HEK293 (cell line): Measurements from ENCODE around the gene BHLHE23.

Source experiments
- CTCF ChIA-PET: fragments of 350-600 bp; formaldehyde crosslinking; extraction: SDS; loops from one replicate; lab custom pipeline; 2021; ENCODE audit warnings: antibody characterized with exemption; lab: Yijun Ruan, JAX
- POLR2A ChIA-PET: fragments of 300-600 bp; formaldehyde crosslinking; extraction: SDS; loops from one replicate; lab custom pipeline; 2020; ENCODE audit warnings: antibody characterized with exemption, inconsistent platforms; lab: Yijun Ruan, JAX
- H3K27ac ChIP-seq: fragments of 200-500 bp; sonication (Bioruptor generic); 2 replicates; pipeline ENCODE4 v1.5.1; 2014; ENCODE audit warnings: low read depth, low read length, control low read depth, inconsistent platforms; ENCODE audit errors: extremely low read depth
- H3K36me3 ChIP-seq, 2 experiments: fragments of 200-500 bp in 1 of 2; sonication (Bioruptor generic) in 1 of 2; 1 replicate in 1 of 2; 2 replicates in 1 of 2; pipeline ENCODE4 v1.5.1; 2014 to 2017; ENCODE audit warnings: inconsistent platforms in 2 of 2, low read length in 2 of 2; ENCODE audit not compliant: control insufficient read depth in 2 of 2, insufficient read depth in 1 of 2
- H3K4me1 ChIP-seq: fragments of 200-500 bp; sonication (Bioruptor generic); 2 replicates; pipeline ENCODE4 v1.5.1; 2014; ENCODE audit warnings: mild to moderate bottlenecking, low read length, inconsistent platforms; ENCODE audit not compliant: control insufficient read depth, insufficient read depth
- H3K4me3 ChIP-seq: 2 replicates; pipeline ENCODE4 v1.5.1; 2011; ENCODE audit warnings: low read depth, mild to moderate bottlenecking, control low read depth, low read length, moderate library complexity
- H3K9me3 ChIP-seq: fragments of 200-500 bp; sonication (Bioruptor generic); 2 replicates; pipeline ENCODE4 v1.5.1; 2014; ENCODE audit warnings: low read depth, low read length, inconsistent platforms; ENCODE audit not compliant: control insufficient read depth, insufficient read depth
- ATF2 ChIP-seq: fragments of 450-650 bp; formaldehyde crosslinking; IDR thresholded peaks from 2 replicates; pipeline ENCODE4 v1.5.1; 2016; ENCODE audit warnings: missing biosample characterization, missing genetic modification characterization, low read depth
- EGR2 ChIP-seq: fragments of 450-650 bp; formaldehyde crosslinking; IDR thresholded peaks from 2 replicates; pipeline ENCODE4 v1.5.1; 2016; ENCODE audit warnings: low read depth, missing biosample characterization, missing genetic modification characterization
- KLF1 ChIP-seq: fragments of 450-650 bp; formaldehyde crosslinking; IDR thresholded peaks from 2 replicates; pipeline ENCODE4 v1.5.1; 2016; ENCODE audit warnings: missing biosample characterization, missing genetic modification characterization
- KLF8 ChIP-seq: fragments of 450-650 bp; formaldehyde crosslinking; IDR thresholded peaks from 2 replicates; pipeline ENCODE4 v1.5.1; 2016; ENCODE audit warnings: missing biosample characterization, missing genetic modification characterization
- SP2 ChIP-seq: fragments of 450-650 bp; formaldehyde crosslinking; IDR thresholded peaks from 2 replicates; pipeline ENCODE4 v1.5.1; 2016; ENCODE audit warnings: missing biosample characterization, missing genetic modification characterization
- ZBTB6 ChIP-seq: fragments of 450-650 bp; formaldehyde crosslinking; IDR thresholded peaks from 2 replicates; pipeline ENCODE4 v1.5.1; 2017; ENCODE audit warnings: missing biosample characterization, missing genetic modification characterization
- ZEB2 ChIP-seq: fragments of 450-650 bp; formaldehyde crosslinking; IDR thresholded peaks from 2 replicates; pipeline ENCODE4 v1.5.1; 2016; ENCODE audit warnings: missing biosample characterization, missing genetic modification characterization
- ZFHX2 ChIP-seq: fragments of 450-650 bp; formaldehyde crosslinking; conservative IDR thresholded peaks from 2 replicates; pipeline ENCODE4 v1.5.1; 2016; ENCODE audit warnings: missing biosample characterization, missing genetic modification characterization
- ZFP69B ChIP-seq: fragments of 450-650 bp; formaldehyde crosslinking; IDR thresholded peaks from 2 replicates; pipeline ENCODE4 v1.5.1; 2016; ENCODE audit warnings: missing biosample characterization, missing genetic modification characterization
- ZNF16 ChIP-seq: fragments of 450-650 bp; formaldehyde crosslinking; IDR thresholded peaks from 2 replicates; pipeline ENCODE4 v1.5.1; 2016; ENCODE audit warnings: low read depth, missing biosample characterization, missing genetic modification characterization
- ZNF202 ChIP-seq: fragments of 450-650 bp; formaldehyde crosslinking; IDR thresholded peaks from 2 replicates; pipeline ENCODE4 v1.5.1; 2016; ENCODE audit warnings: missing biosample characterization, missing genetic modification characterization, borderline replicate concordance
- ZNF211 ChIP-seq: fragments of 450-650 bp; formaldehyde crosslinking; IDR thresholded peaks from 2 replicates; pipeline ENCODE4 v1.5.1; 2016; ENCODE audit warnings: low read depth, missing biosample characterization, missing genetic modification characterization
- ZNF416 ChIP-seq: fragments of 450-650 bp; formaldehyde crosslinking; IDR thresholded peaks from 2 replicates; pipeline ENCODE4 v1.5.1; 2016; ENCODE audit warnings: missing biosample characterization, missing genetic modification characterization
- ZNF561 ChIP-seq: fragments of 450-650 bp; IDR thresholded peaks from 2 replicates; pipeline ENCODE4 v1.5.1; 2018; ENCODE audit warnings: missing biosample characterization, missing genetic modification characterization, borderline replicate concordance
- ZNF600 ChIP-seq: fragments of 450-650 bp; formaldehyde crosslinking; IDR thresholded peaks from 2 replicates; pipeline ENCODE4 v1.5.1; 2016; ENCODE audit warnings: missing biosample characterization, missing genetic modification characterization
- ZNF624 ChIP-seq: fragments of 450-650 bp; formaldehyde crosslinking; IDR thresholded peaks from 2 replicates; pipeline ENCODE4 v1.5.1; 2017; ENCODE audit warnings: missing biosample characterization, missing genetic modification characterization
- ZNF629 ChIP-seq: fragments of 450-650 bp; formaldehyde crosslinking; IDR thresholded peaks from 2 replicates; pipeline ENCODE4 v1.5.1; 2017; ENCODE audit warnings: missing biosample characterization, missing genetic modification characterization
- ZNF701 ChIP-seq: fragments of 450-650 bp; formaldehyde crosslinking; IDR thresholded peaks from 2 replicates; pipeline ENCODE4 v1.5.1; 2016; ENCODE audit warnings: missing biosample characterization, missing genetic modification characterization
- ZNF747 ChIP-seq: fragments of 450-650 bp; formaldehyde crosslinking; IDR thresholded peaks from 2 replicates; pipeline ENCODE4 v1.5.1; 2016; ENCODE audit warnings: missing biosample characterization, missing genetic modification characterization
- TF ChIP-seq, protein P1 (sequence below): fragments of 450-650 bp; formaldehyde crosslinking; IDR thresholded peaks from 2 replicates; pipeline ENCODE4 v1.5.1; 2016; ENCODE audit warnings: missing biosample characterization, missing genetic modification characterization
- TF ChIP-seq, protein P2 (sequence below): fragments of 450-650 bp; formaldehyde crosslinking; IDR thresholded peaks from 2 replicates; pipeline ENCODE4 v1.5.1; 2016; ENCODE audit warnings: missing biosample characterization, missing genetic modification characterization

BHLHE23 gene

DNA sequence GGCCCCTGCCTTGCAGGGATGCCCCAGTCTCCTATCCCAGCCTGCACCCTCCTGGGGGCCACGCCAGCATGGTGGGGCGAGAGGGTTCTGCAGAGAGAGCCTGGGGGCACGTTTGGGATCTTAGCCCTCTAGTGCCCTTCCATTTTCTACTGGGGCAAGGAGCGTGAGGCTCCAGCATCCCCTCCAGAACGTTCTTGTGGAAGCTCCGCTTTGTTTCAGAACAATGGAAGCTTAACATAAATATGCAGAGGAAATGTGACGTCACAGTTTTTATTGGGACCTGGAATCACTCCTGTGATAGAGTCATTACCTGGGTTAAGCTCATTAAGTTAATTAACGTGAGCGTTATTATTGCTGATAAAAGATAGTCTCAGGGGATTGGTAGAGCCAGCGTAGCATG, 19.6 kb downstream of the BHLHE23 start:
- Histone ChIP-seq H3K4me1 (no peaks in the 10 kb centered on the region), H3K4me3 (no peak overlapping the region), H3K27ac (no peak overlapping the region), H3K9me3 (no peaks in the 10 kb centered on the region), H3K36me3 (no peaks in the 10 kb centered on the region)
- TF ChIP-seq ZNF416 (no peak), ZNF629 (tag by site-specific recombination) (peak; percentile 31; the same call in 1 of the 2 replicates), ZBTB6 (tag by site-specific recombination) (peak; percentile 76; the same call in 1 of the 2 replicates), ATF2 (tag by site-specific recombination) (peak; percentile 44; the same call in 1 of the 2 replicates)
- ChIA-PET POLR2A (no interaction called here), CTCF (no interaction called here)

- Histone ChIP-seq H3K9me3 (no peaks in the 10 kb centered on the region), H3K4me1 (no peaks in the 10 kb centered on the region), H3K27ac (no peak overlapping the region), H3K4me3 (no peak overlapping the region), H3K36me3 (no peaks in the 10 kb centered on the region)
- CTCF ChIA-PET, result no interaction called here
- TF ChIP-seq, protein P1, sequence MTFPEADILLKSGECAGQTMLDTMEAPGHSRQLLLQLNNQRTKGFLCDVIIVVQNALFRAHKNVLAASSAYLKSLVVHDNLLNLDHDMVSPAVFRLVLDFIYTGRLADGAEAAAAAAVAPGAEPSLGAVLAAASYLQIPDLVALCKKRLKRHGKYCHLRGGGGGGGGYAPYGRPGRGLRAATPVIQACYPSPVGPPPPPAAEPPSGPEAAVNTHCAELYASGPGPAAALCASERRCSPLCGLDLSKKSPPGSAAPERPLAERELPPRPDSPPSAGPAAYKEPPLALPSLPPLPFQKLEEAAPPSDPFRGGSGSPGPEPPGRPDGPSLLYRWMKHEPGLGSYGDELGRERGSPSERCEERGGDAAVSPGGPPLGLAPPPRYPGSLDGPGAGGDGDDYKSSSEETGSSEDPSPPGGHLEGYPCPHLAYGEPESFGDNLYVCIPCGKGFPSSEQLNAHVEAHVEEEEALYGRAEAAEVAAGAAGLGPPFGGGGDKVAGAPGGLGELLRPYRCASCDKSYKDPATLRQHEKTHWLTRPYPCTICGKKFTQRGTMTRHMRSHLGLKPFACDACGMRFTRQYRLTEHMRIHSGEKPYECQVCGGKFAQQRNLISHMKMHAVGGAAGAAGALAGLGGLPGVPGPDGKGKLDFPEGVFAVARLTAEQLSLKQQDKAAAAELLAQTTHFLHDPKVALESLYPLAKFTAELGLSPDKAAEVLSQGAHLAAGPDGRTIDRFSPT (tag by site-specific recombination), result peak; percentile 70; the same call in 1 of the 2 replicates
- no peak for TF ChIP-seq ZNF561 (tag by site-specific recombination)
- peak; percentile 82; the same call in 1 of the 2 replicates for TF ChIP-seq KLF8
- TF ChIP-seq ZNF202, result no peak
- peak; percentile 88 for TF ChIP-seq ZFHX2 (tag by site-specific recombination)
- no peak for TF ChIP-seq ZNF701 (tag by site-specific recombination)
- TF ChIP-seq ZNF600, result no peak
- TF ChIP-seq, protein P2, sequence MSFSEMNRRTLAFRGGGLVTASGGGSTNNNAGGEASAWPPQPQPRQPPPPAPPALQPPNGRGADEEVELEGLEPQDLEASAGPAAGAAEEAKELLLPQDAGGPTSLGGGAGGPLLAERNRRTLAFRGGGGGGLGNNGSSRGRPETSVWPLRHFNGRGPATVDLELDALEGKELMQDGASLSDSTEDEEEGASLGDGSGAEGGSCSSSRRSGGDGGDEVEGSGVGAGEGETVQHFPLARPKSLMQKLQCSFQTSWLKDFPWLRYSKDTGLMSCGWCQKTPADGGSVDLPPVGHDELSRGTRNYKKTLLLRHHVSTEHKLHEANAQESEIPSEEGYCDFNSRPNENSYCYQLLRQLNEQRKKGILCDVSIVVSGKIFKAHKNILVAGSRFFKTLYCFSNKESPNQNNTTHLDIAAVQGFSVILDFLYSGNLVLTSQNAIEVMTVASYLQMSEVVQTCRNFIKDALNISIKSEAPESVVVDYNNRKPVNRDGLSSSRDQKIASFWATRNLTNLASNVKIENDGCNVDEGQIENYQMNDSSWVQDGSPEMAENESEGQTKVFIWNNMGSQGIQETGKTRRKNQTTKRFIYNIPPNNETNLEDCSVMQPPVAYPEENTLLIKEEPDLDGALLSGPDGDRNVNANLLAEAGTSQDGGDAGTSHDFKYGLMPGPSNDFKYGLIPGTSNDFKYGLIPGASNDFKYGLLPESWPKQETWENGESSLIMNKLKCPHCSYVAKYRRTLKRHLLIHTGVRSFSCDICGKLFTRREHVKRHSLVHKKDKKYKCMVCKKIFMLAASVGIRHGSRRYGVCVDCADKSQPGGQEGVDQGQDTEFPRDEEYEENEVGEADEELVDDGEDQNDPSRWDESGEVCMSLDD (tag by site-specific recombination), result 0 out of 2 replicates have a peak, but pooled peaks have one; percentile 32
- TF ChIP-seq KLF1 (tag by site-specific recombination), result peak; percentile 74
- TF ChIP-seq ZEB2, result 0 out of 2 replicates have a peak, but pooled peaks have one; percentile 31
- TF ChIP-seq EGR2 (tag by site-specific recombination), result peak; percentile 89
- POLR2A ChIA-PET, result no interaction called here
These were observed 20.4 kb downstream of the BHLHE23 start for GRCh38 chr20:62986257-62986800.

GRCh38 chr20:62985444-62985778, 21.4 kb downstream of the BHLHE23 start:
- Histone ChIP-seq H3K9me3 (no peaks in the 10 kb centered on the region), H3K4me3 (no peak overlapping the region), H3K36me3 (no peaks in the 10 kb centered on the region), H3K4me1 (no peaks in the 10 kb centered on the region), H3K27ac (no peak overlapping the region)
- ChIA-PET POLR2A (no interaction called here), CTCF (no interaction called here)
- no peak for TF ChIP-seq ZNF701 (tag by site-specific recombination)
- no peak for TF ChIP-seq ZNF624 (tag by site-specific recombination)
- no peak for TF ChIP-seq ZNF16
- no peak for TF ChIP-seq ZNF747 (tag by site-specific recombination)
- TF ChIP-seq ZFP69B (tag by site-specific recombination), result 0 out of 2 replicates have a peak, but pooled peaks have one; percentile 31
- TF ChIP-seq, protein P2 (tag by site-specific recombination), result no peak
- TF ChIP-seq ZNF211 (tag by site-specific recombination), result no peak
- peak; percentile 80; the same call in 1 of the 2 replicates for TF ChIP-seq KLF1 (tag by site-specific recombination)
- TF ChIP-seq SP2 (tag by site-specific recombination), result no peak
